8988T (cell line): ENCODE measurements around the gene GPR84.

Source experiments
- DNase-seq: peaks from one replicate; pipeline ENCODE4 v3.0.0; 2011

The GPR84 gene

DNA sequence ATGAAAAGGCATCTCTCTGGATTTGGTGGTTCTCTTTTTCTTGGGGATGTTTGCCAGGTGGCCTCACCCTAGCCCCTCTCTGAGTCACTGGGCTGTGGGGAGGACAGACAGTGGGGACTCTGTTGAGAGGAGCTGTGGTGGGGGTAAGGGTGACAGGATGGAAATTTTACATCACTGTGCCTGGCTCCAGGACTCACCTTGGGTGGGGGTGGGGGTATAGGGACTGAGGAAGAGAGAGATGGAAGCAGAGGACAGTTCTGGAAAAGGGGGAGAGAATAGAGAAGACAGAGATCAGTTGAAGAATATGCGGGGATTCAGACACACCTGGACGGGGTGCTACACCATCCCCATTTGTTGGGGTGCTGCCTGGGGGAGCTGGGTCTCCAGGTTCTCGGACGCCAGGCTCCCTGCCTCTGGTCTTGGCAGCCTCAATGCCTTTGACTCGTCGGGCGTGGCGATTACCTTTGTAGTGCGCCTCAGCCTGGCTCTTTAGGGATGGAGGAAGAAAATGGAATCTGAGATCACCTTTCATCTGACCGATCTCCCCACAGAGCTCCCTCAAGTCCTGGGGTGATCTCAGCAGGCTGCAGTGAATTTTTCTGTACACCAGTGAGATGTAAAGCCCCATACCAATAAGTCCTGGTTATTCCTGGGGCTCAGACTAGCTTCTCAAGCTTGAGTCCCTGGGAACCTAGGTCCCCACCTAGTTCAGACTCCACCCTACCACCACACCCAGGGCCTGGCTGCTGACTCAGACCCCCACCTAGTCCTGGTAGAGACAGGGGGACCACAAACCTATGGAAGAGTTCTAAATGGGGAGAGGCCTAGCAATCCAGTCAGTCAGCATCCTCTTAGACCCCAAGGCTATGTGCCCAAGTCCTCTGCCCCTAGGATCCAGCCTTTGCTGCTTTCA, 9.6 kb upstream of the GPR84 start:
- no peak for DNase-seq

DNA sequence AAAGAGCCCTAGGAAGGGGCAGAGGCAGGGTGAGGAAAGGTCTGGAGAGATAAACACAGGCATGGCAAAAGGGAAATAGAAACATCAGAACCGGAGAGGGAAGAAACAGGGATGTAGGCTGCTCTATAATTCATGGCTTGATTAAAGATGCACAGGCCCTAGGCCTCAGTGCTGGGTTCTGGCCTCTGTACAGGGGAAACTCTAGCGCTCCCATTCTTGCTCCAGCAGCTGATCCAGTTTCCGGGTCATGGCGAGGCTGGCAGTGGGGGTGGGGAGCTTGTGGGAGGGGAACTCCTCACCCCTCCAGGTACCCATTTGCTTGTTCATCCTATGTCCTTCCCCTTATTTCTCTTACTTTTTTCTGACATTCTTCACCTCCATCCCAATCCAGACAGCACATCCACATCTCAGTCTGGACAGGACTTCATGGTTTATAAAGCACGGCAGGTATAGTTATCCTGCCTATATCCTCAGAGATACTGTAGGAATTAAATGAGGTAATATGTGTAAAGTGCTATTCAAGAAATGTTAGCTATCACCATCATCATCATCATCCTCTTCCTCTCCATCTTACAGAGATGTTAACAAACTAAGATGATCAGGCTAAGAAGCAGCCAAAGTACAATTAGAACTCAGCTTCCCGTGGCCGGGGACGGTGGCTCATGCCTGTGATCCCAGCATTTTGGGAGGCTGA, 8.0 kb upstream of the GPR84 start:
- no peak for DNase-seq

DNA sequence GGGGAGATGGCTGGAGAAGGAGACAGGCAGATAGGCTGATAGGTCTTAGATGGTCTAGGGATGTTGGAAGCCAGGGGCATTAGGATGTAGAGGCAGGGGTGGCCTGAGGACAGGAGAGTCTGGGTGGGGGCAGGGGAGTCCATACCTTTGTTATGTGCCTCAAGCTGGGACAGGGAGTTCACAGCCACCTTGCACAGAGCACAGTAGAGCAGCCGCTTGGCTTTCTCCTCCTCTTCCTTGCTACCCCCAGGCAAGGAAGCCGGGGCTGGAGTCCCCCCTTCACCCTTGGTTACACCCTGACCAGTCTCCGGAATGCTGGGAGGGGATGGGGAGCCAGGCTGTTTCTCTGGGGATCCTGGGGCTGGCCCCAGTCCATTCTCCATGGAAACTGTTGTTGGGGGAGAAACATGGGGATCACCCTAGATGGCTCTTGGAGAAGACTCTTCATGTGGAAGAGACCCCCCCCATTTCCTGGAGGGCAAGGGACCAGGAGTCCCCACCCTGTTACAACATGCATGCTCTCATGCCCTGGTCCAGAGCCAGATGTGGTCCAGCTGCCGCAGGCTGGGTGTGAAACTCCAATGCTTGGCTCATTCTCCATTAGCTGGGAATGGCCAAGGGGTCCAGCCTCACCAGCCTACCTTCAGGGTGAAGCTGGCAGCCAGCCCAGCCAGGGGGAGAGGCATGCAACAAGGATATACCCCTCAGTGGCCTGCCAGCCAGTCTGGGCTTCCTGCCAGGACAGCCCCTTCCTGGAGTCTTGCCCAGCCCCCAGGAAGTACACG, 7.2 kb upstream of the GPR84 start:
- no peak for DNase-seq

DNA sequence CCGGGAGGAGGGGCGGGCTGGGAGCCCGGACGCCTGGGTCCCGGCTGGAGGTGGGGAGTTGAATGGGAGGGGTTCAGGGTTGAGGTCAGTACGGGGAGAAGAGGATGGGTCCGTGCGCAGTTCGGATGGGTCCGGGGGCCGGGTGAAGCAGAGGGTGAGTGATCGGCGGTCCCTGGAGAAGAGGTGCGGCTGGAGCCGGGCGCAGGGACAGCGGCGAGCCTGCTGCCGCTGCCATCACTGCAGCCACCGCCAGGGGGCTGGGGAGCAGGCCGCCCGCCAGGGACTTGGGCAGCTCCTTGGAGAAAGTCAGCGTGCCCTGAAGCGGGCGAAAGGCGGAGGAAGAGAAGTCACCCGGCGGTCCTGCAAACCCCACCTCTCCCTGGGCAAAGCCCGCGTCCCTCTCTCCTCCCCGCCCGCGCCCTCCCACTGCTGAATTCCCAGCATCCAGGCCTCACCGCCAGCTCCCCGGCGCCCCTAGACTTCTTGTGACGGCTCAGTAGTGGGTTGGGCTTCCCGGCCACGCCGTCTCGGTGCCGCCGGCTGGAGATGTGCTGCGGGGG, 6.0 kb upstream of the GPR84 start:
- DNase-seq = peak; percentile 94

DNA sequence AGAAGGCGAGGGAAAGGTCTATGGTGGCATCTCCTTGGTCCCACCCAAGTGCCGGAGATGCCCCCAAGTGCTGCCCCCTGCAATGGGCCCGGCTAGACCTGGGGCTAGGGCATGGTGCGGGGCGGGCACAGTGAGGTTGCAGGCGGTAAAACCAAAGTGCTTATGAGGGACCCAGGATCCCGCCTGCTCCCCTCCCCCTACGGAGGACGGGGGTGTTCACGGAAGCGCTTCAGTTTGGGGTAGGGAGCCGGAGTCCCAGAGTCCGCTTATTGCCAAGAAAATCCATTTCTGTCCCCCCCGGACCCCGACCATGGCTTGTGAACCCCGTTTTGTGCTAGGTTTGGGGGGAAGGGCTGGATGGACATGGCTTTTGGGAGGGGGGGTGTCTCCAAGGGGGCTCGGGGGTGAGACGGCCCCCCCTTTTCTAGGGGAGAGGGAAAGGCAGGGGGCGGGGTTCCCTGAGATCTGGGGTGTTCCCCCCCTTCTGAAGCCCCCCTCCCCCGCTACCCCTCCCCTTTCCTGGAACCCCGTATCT, 5.4 kb upstream of the GPR84 start:
- DNase-seq = no peak

DNA sequence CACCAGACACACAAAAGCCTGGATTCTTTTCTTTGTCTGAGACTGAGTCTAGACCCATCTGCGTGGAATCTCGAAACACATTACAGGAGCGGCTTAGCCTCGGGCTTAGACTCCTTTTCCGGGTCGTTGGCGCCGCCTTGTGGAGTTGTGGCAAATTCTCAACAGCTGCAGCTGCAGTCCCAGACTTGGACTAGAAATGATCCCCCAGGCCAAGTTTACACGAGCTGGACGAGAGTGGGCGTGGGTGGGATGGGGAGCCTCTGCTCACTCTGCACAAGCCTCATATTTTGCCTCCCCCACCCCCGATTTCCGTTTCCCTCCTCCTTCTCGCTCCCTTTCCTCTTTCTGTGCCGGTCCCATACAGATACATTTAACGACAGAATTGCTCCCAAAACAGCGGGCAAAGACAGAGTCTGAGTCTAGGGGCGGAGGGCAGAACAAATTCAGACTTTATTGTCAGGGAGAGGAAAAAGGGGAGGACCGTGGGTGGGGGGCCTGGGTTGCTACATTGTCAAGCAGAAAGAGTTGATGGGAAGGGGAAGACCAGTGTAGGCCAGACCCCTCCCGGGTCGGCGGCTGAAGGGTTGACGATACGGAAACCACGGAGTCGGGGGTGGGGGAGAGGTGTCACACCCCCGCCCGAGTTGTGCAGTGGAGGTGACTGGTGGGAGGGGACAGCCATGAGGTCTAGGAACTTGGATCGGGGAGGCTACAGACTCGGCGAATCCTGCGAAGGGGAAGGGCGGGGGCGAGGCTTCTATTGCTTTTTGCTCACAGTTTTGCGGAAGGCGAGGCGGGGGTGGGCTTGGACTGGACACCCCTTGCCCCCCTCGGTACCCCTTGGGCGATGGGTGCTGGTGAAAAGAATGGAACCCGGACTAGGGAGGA, 4.7 kb upstream of the GPR84 start:
- DNase-seq = no peak

DNA sequence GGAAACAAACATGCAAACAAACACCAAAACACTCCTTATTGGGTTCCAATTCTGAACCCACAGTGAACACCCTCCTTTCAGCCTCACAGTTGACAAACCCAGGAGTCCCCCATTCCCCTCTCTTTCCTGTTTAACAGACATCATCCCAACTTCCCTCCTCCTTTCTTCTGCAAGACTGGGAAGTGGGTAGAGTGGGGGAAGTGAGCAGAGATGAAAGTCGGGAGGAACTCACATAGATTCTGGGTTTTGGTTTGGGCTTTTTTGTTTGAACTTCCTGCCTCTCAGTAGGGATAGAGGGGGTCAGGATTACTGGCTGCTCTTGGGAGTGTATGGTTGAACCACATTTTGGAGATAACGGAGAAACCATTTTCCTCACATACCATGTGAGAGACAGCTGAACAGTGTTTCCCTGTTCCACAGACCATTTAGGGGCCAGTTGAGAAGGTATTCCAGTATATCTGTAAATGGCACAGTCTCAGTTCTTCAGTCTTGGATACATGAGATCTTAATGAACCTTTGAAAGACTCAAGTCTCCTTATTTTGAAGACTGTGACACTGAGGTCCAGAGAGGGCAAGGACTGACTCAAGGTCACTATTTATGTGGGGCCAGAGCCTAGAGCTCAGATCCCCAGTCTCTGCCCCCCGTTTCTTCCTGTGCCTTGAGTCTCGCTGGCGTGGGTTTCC, 3.9 kb upstream of the GPR84 start:
- DNase-seq = no peak

DNA sequence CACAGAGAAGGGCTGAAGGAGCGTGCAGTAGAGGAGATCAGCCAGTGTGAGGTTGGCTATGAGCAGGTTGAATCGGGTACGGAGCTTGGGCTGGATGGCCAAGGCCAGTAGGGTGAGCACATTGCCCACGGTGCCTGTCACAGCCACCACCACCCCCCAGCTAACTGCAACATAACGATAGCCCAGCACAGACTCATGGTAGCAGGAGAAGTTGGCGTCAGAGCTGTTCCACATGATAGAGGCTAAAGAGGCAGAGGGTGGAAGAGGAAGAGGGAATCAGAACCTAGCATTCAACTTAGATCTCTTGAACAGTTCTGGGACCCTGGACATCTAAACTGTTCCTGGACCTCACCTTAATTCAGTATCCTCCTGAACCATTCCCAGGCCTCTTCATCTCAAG, 668 bp downstream of the GPR84 start:
- no peak for DNase-seq

DNA sequence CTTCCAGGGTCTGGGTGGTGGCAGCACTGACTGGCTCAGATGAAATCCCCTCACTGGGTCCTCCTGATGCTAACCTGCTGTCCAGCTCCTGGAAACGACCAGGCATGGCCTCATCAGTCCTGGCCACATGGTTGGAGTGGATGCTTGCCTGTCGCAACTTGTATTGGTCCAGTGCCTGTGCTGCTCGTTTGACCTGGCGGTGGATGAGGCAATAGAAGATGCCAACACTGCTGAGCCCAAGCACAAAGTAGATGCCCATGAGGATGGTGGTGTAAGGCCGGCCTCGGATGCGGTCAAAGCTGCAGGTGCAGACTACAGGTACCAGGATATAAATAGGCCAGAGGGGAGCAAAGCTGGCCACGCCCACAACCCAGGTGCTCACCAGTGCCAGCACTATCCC, 1.2 kb downstream of the GPR84 start:
- DNase-seq = no peak

DNA sequence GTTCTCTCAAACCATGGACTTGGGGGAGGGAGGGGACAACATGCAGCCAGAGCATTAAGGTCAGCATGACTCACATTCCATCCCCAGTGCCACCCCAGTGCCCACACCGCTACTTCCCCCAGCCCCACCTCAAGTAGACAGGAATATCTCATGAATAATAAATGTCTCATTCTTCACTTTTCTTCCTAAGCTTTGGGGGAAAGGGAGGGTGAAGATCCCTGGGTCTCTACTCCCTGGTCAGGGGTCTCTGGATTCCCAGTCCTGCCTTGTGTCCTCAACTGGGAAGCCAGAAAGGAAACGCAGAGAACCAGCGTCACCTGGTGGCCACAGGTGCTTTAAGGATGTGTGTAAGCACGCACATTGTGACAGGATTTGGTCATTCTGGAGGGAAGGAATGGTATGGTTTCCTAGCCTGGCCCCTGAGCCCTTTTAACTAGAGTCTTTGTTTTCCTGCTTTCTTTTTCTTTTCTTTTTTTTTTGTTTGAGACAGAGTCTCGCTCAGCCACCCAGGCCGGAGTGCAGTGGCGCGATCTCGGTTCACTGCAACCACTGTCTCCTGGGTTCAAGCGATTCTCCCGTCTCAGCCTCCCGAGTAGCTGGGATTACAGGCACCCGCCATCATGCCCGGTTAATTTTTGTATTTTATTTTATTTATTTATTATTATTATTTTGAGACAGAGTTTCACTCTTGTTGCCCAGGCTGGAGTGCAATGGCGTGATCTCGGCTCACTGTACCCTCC, 3.4 kb downstream of the GPR84 start:
- DNase-seq = no peak

DNA sequence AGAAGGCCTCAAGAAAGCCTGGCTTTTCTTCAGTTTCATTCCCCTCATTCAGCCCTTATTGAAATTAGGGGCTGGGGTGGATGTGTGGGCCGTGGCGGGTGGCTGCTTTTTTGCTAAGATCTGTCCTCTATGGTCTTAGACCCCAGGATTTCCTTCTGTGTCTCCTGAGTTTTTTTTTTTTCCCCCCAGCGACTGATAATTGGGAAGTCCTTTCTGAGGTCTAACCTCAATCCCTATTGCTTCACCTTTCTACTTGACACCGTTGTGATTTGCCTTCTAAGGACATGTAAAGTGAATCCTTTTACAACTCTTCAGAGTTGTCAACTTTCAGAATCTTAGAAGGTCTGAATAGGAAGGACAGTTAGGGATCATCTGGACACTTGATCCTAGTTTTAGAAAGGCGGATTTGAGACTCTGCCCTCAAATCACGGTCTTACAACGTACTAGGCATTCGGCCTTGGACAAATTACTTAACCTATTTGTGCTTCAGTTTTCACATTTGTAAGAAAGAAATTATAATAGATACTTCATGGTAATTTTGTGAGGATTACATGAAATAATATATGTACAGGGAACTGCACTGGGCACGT, 4.4 kb downstream of the GPR84 start:
- DNase-seq = no peak

DNA sequence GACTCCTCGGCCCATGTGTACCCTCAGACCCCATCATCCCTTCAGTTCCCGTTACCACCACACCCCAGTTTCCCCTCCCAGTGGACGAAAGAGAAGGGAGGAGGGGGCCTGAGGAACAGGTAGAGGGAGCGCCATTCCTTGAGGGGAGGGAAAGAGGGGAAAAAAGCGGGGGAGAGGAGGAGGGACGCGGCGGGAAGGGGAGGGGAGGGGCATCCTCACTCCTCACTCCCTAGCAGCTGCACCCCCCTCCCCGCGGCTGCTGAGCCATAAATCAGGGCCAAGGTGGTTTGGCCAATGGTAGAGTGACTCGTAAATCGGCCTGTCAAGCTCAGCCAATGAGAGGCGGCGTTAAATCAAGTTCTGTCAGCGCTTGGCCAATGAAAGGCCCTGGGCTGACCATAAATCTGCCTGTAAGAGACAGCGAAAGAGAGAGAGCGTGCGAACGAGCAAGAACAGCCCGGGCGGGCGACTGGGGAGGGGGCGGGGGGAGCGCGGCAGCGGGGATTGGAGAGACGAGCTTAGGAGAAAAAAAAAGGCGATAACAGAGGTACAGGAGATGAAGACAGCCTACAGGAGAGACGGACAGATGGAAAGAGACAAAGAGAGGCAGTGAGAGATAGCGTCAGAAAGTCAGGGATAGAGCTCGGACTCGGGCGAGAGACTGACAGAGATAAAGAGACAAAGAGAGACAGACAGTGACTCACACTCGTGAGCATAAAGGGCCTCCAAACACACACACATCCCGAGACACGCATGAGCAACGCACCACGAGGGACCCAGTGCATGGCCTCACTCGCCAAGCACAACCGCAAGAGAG, 5.1 kb downstream of the GPR84 start:
- DNase-seq = peak; percentile 83

DNA sequence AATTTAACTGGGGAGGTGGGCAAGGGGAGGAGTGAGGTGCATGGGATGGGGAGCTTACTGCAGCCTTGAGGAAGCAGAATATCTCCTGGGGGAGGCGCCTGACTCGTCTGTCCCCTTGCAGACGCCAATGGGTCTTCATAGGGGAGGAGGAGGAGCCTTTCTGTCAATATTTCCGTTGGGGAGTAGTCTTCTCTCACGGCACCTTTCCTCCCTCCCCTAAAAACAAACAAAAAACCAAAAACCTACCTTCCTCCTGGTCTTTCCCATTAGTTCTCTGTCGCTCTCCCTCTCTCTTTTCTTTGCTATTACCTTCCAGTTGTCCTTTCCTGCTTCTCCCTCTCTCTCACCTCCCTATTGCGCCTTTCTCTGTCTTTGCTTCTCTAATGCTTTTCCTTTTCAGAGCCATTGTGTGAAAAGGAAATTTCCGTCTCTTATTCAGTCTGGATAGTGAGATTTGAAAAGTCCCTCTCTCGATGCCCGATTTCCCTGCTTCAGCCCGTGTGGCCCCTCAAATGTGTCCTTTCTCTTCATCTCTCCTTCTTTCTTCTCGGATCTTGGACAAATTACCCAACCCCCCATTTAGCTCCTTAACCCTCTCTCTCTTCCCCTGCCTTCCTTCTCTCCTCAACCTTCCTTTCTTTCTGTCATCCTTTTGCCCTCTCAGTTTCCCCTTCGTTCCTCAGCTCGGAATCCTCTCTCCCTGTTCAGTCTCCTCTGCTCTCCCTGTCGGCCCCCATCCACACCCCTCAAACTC, 5.9 kb downstream of the GPR84 start:
- no peak for DNase-seq

DNA sequence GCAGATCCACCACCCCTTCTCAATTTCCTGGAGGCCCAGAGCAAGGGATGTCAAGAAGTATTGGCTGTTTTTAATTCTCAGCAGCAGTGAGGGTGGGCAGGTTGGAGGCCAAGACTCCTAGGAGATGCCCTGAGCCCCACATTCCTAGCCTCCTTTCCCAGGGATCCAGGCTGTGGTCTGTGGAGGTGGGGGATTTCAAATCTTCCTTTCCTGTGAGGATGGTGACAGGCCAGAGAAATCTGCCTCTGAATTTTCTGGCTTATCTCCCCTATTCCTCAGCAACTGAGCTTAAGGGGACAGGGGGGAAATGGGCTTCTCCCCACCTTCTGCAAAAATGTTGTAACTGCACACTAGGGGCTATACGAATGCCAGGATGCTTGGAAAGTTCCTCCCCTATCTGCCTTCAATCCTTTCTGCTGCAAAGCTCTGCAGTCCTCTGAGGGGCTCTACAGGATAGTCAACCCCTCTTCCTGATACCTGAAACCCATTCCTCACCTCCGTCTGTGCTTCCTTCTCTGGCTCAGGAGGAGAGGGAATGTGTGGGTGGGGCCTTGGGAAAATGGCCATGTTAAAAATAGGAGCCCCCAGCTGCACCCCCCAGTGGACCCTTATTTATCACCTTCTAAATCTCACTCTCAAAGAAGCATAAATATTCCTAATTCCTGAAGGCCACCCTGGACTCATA, 6.6 kb downstream of the GPR84 start:
- DNase-seq = no peak

DNA sequence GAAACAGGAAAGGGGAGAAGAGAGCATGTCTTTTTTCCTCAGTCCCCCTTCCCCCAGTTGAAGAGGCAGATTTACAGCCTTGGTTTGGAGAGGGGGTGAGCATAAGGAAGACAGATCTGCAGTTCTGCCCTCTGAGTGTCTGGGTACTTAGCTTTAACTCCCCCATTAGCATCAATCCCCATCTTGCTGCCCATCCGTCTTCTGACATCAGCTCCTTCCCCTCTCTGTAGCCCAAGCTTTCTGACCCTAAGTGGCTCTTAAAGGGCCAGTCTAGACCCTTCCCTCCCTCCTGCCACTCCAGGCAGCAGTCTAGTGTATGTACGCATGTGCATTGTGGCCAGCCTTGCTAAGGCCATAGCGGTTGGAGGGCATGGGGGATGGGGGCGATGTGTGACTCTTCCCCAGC, 7.3 kb downstream of the GPR84 start:
- no peak for DNase-seq

DNA sequence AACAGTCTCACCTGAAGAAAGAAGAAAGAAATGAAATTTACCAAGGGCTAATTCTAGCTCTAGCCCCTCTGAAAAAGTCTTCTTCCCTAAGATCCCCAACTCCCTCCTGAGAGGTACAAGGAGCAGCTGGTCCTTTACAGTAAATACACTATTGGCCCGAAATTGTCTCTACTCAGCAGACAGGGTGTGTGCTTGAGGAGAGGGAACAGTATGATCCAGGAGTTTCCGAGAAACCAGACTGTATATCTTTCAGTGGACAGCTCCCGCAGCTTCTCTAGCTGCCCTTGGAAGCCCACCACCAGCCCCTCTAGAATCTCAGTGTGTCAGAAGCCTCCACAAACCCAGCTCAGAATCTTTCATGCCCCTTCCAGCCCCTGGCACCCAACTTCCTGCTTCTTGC, 8.1 kb downstream of the GPR84 start:
- DNase-seq = no peak

DNA sequence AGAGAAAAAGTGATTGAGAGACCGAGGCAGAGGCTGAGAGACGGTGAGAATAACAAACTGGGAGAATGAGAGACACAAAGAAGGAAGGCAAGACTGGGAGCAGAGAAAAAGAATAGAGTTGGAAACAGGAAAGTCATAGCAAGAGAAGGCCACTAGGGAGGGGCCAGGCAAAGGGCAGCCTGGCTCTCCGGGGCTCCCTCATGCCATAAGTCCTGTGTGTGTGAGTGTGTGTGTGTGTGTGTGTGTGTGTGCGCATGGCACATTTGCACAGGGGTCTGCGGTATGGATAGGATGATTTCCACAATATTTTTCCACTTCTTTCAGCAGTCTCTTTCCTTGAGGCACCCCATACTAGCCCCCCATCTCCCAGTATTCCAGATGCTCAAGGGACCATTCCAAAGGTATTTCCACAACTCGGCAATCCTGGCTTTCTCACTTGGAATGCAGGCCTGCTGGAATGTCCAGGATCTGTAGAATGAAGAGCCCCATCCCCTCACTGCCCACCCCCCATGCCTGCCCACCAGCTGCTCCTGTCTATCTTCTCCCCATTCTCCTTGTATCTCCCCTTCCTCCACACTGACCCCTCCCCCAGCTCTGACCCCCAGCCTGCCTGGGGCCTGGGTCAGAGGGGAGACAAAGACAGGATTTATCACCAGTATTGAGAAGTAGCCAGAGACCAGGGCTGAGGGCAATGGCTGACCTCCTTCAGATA, 9.0 kb downstream of the GPR84 start:
- DNase-seq = no peak
